Astrocyte of the spinal cord (primary cell): ENCODE measurements around the gene HNF1B.
"Not testable (repeated sequence)": the region's sequence is repeated elsewhere in the genome, so short reads cannot be mapped to it uniquely, and the experiment has no call there.

Experiments
- DNase-seq: peaks from one replicate; pipeline ENCODE4 v3.0.0; 2011; ENCODE audit warnings: low read depth, low spot score
- H3K4me3 ChIP-seq: 2 replicates; pipeline ENCODE4 v1.5.1; 2011; ENCODE audit warnings: low read depth, mild to moderate bottlenecking, low read length, moderate library complexity
- in situ Hi-C: cut with HindIII; loops from 2 replicates; pipeline ENCODE4 v1.10.0; 2017; ENCODE audit warnings: low sequenced_read_pairs
- TF ChIP-seq, protein P1 (sequence below): IDR thresholded peaks from 2 replicates; pipeline ENCODE4 v1.5.1; 2012; ENCODE audit warnings: low read depth, mild to moderate bottlenecking, low read length, inconsistent platforms

Gene HNF1B

GRCh38 chr17:37682007-37682406, 62.9 kb downstream of the HNF1B start:
- no peak overlapping the region for H3K4me3 ChIP-seq
- in situ Hi-C loops, result no loop called here
- TF ChIP-seq, protein P1, sequence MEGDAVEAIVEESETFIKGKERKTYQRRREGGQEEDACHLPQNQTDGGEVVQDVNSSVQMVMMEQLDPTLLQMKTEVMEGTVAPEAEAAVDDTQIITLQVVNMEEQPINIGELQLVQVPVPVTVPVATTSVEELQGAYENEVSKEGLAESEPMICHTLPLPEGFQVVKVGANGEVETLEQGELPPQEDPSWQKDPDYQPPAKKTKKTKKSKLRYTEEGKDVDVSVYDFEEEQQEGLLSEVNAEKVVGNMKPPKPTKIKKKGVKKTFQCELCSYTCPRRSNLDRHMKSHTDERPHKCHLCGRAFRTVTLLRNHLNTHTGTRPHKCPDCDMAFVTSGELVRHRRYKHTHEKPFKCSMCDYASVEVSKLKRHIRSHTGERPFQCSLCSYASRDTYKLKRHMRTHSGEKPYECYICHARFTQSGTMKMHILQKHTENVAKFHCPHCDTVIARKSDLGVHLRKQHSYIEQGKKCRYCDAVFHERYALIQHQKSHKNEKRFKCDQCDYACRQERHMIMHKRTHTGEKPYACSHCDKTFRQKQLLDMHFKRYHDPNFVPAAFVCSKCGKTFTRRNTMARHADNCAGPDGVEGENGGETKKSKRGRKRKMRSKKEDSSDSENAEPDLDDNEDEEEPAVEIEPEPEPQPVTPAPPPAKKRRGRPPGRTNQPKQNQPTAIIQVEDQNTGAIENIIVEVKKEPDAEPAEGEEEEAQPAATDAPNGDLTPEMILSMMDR, result no peak
- DNase-seq, result no peak

DNA sequence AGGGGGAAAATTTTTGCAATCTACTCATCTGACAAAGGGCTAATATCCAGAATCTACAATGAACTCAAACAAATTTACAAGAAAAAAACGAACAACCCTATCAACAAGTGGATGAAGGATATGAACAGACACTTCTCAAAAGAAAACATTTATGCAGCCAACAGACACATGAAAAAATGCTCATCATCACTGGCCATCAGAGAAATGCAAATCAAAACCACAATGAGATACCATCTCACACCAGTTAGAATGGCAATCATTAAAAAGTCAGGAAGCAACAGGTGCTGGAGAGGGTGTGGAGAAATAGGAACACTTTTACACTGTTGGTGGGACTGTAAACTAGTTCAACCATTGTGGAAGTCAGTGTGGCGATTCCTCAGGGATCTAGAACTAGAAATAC, 64.9 kb downstream of the HNF1B start:
- DNase-seq, in situ Hi-C loops, H3K4me3 ChIP-seq: not testable (repeated sequence)

GRCh38 chr17:37678036-37678435, 66.8 kb downstream of the HNF1B start:
- no peak overlapping the region for H3K4me3 ChIP-seq
- TF ChIP-seq, protein P1, result no peak
- in situ Hi-C loops, result no loop called here
- no peak for DNase-seq

- in situ Hi-C loops, result no loop called here
- no peak for DNase-seq
- TF ChIP-seq, protein P1, result no peak
- H3K4me3 ChIP-seq, result no peak overlapping the region
These were observed 67.8 kb downstream of the HNF1B start for GRCh38 chr17:37677021-37677420.

GRCh38 chr17:37676115-37676925, 68.5 kb downstream of the HNF1B start:
- in situ Hi-C loops, result no loop called here
- no peak for DNase-seq

GRCh38 chr17:37674511-37674910, 70.3 kb downstream of the HNF1B start:
- in situ Hi-C loops, result no loop called here
- no peak for DNase-seq
- TF ChIP-seq, protein P1, result no peak
- H3K4me3 ChIP-seq, result no peak overlapping the region

More at GRCh38 chr17:37676115-37676925, 68.5 kb downstream of the HNF1B start:
- TF ChIP-seq, protein P1, result no peak
- no peak overlapping the region for H3K4me3 ChIP-seq

- in situ Hi-C loops, result no loop called here
- DNase-seq, result no peak
- H3K4me3 ChIP-seq, result no peak overlapping the region
- TF ChIP-seq, protein P1, result no peak
These were observed 71.5 kb downstream of the HNF1B start for GRCh38 chr17:37673386-37673785.
